Right lobe of liver (tissue), 6 donors: ENCODE measurements around the gene PVRIG. TPM values are rescaled to one million over a fixed set of nuclear protein-coding genes. Genes with fewer than 3 reads are reported as not detected.
"Not testable (repeated sequence)": the region's sequence is repeated elsewhere in the genome, so short reads cannot be mapped to it uniquely, and the experiment has no call there.

Experiments used
- ATAC-seq, 4 donors: fragments of 200-7000 bp; cut with Tn5 transposase; one replicate each; pipeline ENCODE4 v1.9.1; 2020; ENCODE audit warnings: mild to moderate bottlenecking in 4 of 4, moderate library complexity in 4 of 4
- DNase-seq, 3 donors: peaks; one replicate each; pipeline ENCODE4 v3.0.0-alpha.2; 2020
- H3K27ac ChIP-seq, 3 donors: fragments of 200-600 bp; one replicate each; pipeline ENCODE4 v1.8.0; 2022
- H3K27me3 ChIP-seq, 2 donors: fragments of 200-600 bp; one replicate each; pipeline ENCODE4 v1.8.0; 2022
- H3K36me3 ChIP-seq, 4 donors: fragments of 200-600 bp; sonication (generic) in 1 of 4; one replicate each; pipeline versions ENCODE4 v1.5.1 to v1.8.0; 2017 to 2022; ENCODE audit warnings: control low read depth in 1 of 4
- H3K4me1 ChIP-seq, 4 donors: fragments of 200-600 bp; sonication (generic) in 1 of 4; one replicate each; pipeline versions ENCODE4 v1.5.1 to v1.8.0; 2017 to 2022; ENCODE audit warnings: control low read depth in 1 of 4
- H3K4me3 ChIP-seq, 3 donors: fragments of 200-600 bp; one replicate each; pipeline ENCODE4 v1.8.0; 2022
- H3K9me3 ChIP-seq, 4 donors: fragments of 200-600 bp; sonication (generic) in 1 of 4; one replicate each; pipeline versions ENCODE4 v1.5.1 to v1.8.0; 2017 to 2022; ENCODE audit warnings: control low read depth in 1 of 4
- POLR2A ChIP-seq: fragments of 450-650 bp; IDR thresholded peaks from one replicate; pipeline ENCODE4 v1.6.1; 2017; ENCODE audit warnings: antibody characterized with exemption, mild to moderate bottlenecking
- WGBS: methylation state at CpG from one replicate; pipeline ENCODE4 v1.1.6; 2018; ENCODE audit warnings: low coverage, low lambda C conversion rate; ENCODE audit not compliant: insufficient coverage; ENCODE audit errors: missing lambda C conversion rate; 5-methylcytosine and 5-hydroxymethylcytosine counted together
- intact Hi-C, 2 donors: fragments of 100-400 bp; cut with DNase I; formaldehyde crosslinking; loops; one replicate each; pipeline versions ENCODE4 v1.11.2 to v1.14.1; 2022
- total RNA-seq, 6 experiments: library from RNA; depleted of rRNA in 2 of 6; stranded (reverse); fragments of >200 nt in 2 of 6; fragmentation: NEBNext Ultra II Directional in 3 of 6; extraction: Animal tissue kit (Norgen Biotek cat#: 25700) in 3 of 6; gene quantifications; one replicate each; pipeline versions ENCODE4 v1.1.0 to v1.2.4, GENCODE V29; 2016 to 2023
- TF ChIP-seq, protein P1 (sequence below), 4 donors: fragments of 200-600 bp in 3 of 4; fragments of 450-650 bp in 1 of 4; IDR thresholded peaks; one replicate each; pipeline versions ENCODE4 v1.5.1 to v1.8.0; 2016 to 2022; ENCODE audit warnings: antibody characterized with exemption in 4 of 4, mild to moderate bottlenecking in 2 of 4
- donor health status: DM: no; HTN: yes; CAD: no.
- donor health status: DM: no; HTN: no; CAD: no.
- donor health status: DM: no; HTN: no; CAD: no.
- donor health status: DM: no; HTN: yes; CAD: no.
- donor health status: DM: no; HTN: yes; CAD: no.

Gene PVRIG
- total RNA-seq, 6 experiments from 2014 or later, result 0.17 to 0.89 (median 0.37) TPM; not detected in 3

DNA sequence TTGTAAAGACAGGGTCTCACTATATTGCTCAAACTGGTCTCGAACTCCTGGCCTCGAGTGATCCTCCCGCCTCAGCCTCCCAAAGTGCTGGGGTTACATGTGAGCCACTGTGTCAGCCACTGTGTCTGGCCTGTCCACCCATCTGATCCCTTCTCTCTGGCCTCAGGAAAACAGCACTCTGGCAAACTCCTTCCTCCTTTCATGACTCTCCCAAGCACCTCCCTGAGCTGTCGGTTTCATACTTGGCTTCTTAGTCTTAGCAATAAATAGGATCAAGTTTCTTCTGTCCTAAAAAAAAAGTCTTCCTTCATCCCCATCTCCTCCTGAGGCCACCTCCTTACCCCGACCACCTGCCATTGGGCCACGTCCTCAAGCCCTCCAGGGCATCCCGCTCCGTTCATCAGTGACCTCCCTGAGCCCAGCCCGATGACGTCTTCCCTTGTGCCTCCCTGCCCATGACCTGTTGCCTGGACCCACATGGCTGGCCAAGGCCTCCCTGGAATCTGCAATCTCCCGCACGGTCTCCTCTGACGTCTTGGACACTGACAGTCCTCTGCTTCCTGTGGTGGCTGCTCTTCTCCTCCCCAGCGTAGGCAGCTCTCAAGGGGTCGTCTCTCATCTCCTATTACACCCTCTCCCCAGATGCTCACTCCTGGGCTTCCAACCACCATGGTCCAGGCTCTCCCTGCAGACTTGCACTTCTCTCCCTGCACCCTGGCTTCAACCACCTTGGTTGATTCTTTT lies 26.5 kb downstream of the PVRIG start:
- H3K27ac ChIP-seq, ATAC-seq, H3K9me3 ChIP-seq, H3K27me3 ChIP-seq, H3K4me1 ChIP-seq, intact Hi-C loops, H3K36me3 ChIP-seq, H3K4me3 ChIP-seq, DNase-seq: not testable (repeated sequence)
- 83% methylated on average over 11 of the region's 15 CpGs for WGBS

DNA sequence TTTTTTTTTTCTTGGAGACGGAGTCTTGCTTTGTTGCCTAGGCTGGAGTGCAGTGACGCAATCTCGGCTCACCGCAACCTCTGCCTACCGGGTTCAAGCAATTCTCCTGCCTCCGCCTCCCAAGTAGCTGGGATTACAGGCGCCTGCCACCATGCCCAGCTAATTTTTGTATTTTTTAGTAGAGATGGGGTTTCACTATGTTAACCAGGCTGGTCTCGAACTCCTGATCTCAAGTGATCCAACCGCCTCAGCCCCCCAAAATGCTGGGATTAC lies 27.1 kb downstream of the PVRIG start:
- H3K36me3 ChIP-seq, H3K4me3 ChIP-seq, ATAC-seq, H3K27me3 ChIP-seq, H3K4me1 ChIP-seq, H3K9me3 ChIP-seq, intact Hi-C loops, H3K27ac ChIP-seq, DNase-seq: not testable (repeated sequence)
- WGBS, result 89% methylated on average over 7 of the region's 9 CpGs

DNA sequence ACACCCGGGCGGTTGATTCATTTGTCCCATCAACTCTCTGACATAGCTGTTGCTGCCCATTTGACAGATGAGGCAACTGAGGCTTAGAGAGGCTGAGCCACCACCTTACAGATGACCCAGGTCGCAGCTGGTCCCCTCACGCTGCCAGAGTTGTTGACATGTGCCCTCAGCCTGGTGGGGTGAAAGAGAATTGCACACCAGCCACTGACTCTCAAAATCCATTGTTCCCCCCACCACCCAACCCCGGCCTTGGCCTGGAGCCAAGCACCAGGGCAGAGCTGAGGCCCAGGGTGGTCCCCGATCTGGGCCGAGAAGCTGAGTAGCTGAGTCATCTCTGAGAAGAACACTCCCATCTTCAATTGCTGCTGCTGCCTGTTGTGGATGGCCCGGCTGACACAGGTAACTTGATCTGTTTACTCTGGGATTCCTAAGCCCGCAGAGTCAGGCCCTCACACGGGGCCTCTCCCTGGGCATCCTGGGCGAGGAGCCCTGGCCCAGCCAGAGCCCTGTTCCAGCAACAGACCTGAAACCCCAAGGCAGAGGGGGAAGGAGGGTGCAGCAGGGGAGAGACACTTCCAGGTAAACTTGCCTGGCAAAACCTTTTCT lies 27.5 kb downstream of the PVRIG start:
- Histone ChIP-seq H3K36me3 (no peaks in the 10 kb centered on the region), H3K4me1 (no peaks in the 10 kb centered on the region), H3K4me3 (no peak overlapping the region), H3K9me3 (no peaks in the 10 kb centered on the region), H3K27ac (no peak overlapping the region), H3K27me3 (no peaks in the 10 kb centered on the region)
- ATAC-seq (peak in 2 of 4 donors; percentile 33 to 46), DNase-seq (no peak)
- TF ChIP-seq, protein P1, sequence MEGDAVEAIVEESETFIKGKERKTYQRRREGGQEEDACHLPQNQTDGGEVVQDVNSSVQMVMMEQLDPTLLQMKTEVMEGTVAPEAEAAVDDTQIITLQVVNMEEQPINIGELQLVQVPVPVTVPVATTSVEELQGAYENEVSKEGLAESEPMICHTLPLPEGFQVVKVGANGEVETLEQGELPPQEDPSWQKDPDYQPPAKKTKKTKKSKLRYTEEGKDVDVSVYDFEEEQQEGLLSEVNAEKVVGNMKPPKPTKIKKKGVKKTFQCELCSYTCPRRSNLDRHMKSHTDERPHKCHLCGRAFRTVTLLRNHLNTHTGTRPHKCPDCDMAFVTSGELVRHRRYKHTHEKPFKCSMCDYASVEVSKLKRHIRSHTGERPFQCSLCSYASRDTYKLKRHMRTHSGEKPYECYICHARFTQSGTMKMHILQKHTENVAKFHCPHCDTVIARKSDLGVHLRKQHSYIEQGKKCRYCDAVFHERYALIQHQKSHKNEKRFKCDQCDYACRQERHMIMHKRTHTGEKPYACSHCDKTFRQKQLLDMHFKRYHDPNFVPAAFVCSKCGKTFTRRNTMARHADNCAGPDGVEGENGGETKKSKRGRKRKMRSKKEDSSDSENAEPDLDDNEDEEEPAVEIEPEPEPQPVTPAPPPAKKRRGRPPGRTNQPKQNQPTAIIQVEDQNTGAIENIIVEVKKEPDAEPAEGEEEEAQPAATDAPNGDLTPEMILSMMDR (IDR thresholded peaks at IDR 0.05), result no peak
- no peak for TF ChIP-seq POLR2A
- 63% methylated on average over 6 of the region's 11 CpGs for WGBS
- intact Hi-C loops, result no loop called here

DNA sequence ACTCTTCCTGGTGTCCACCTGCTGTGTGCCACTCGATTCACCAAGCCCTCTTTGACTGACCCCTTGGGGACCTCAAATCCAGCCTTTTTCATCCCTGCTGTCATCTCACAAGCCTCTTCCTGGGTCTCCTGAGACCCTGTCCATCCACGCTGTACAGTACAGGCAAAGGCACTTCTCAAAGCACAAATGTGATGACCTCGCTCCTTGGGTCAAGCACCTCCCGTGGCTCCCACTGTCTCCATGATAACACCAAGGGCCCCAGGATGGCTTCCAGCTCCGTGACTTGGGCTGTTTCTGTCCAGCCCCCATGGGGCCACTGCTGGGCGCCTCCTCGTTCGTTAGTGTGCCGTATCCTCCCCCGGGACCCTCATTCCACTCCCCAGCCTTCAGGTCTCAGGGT lies 28.7 kb downstream of the PVRIG start:
- H3K36me3 ChIP-seq, result no peaks in the 10 kb centered on the region
- 96% methylated on average over 4 of the region's 10 CpGs for WGBS
- H3K4me3 ChIP-seq, result no peak overlapping the region
- no peaks in the 10 kb centered on the region for H3K9me3 ChIP-seq
- TF ChIP-seq POLR2A, result no peak
- TF ChIP-seq, protein P1 (IDR thresholded peaks at IDR 0.05), result no peak
- H3K27ac ChIP-seq, result no peak overlapping the region
- H3K4me1 ChIP-seq, result no peaks in the 10 kb centered on the region
- no peaks in the 10 kb centered on the region for H3K27me3 ChIP-seq
- no peak for ATAC-seq
- DNase-seq, result no peak
- intact Hi-C loops, result no loop called here

DNA sequence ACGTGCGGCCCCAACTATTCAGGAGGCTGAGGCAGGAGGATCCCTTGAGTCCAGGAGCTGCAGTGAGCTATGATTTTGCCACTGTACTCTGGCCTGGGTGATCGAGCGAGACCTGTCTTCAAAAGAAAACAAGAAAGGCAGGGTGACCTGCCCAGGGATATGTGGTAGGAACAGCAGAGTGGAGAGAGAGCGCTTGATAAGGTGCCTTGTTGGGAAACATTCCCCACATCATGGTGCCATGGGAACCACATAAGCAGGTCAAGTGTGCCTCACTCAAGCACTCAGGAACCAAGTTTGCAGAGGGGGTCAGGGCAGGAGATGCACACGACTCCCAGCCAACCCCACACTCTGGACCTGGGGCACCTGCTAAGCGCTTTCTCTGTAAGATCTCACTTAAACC lies 37.3 kb downstream of the PVRIG start:
- TF ChIP-seq, protein P1 (IDR thresholded peaks at IDR 0.05), result no peak
- TF ChIP-seq POLR2A, result no peak
- H3K27me3 ChIP-seq, result no peaks in the 10 kb centered on the region
- H3K9me3 ChIP-seq, result no peaks in the 10 kb centered on the region
- no peaks in the 10 kb centered on the region for H3K36me3 ChIP-seq
- no peaks in the 10 kb centered on the region for H3K4me1 ChIP-seq
- H3K4me3 ChIP-seq, result no peak overlapping the region
- ATAC-seq (no peak), DNase-seq (no peak)
- intact Hi-C loops, result no loop called here
- no peak overlapping the region for H3K27ac ChIP-seq
- 96% methylated on average over 6 of the region's 7 CpGs for WGBS

DNA sequence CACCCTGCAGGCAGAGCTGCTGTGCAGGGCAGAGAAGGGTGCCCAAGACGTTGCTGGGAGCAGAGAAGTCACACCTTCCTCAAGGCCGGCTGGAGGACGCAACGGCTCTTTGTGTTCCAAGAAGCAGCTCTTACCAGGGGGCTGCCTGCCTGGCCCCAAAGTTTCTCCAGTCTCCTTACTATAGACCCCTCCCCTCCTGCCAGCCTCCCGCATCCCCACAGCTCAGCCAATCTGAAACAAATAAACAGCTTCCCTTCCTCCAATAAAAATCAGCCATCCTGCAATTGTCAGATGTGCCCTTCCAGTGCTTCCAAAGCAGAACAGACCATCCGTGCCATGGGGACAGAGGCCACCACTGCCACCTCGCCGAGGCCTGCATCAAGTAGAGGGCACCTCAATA lies 40.2 kb downstream of the PVRIG start:
- H3K27ac ChIP-seq, H3K9me3 ChIP-seq, H3K4me1 ChIP-seq, DNase-seq, intact Hi-C loops, H3K36me3 ChIP-seq, H3K27me3 ChIP-seq, ATAC-seq, H3K4me3 ChIP-seq: not testable (repeated sequence)
- WGBS, result 94% methylated on average over 2 of the region's 8 CpGs

DNA sequence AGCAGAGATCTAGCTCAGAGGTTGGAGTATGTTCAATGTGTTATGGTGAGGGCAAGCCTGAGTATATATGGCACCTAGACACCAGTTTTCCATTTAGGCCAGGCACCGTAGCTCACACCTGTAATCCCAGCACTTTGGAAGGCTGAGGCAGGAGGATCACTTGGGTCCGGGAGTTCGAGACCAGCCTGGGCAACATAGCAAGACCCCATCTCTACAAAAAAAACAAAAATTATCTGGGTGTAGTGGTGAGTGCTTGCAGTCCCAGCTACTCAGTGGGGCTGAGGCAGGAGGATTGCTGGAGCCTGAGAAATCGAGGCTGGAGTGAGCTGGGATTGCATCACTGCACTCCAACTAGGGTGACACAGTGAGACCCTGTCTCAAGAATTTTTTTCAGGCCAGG lies 43.1 kb downstream of the PVRIG start:
- no CpG with 5 or more reads among the region's 4 CpGs for WGBS
- H3K9me3 ChIP-seq, H3K4me3 ChIP-seq, H3K27ac ChIP-seq, DNase-seq, H3K27me3 ChIP-seq, ATAC-seq, intact Hi-C loops, H3K4me1 ChIP-seq, H3K36me3 ChIP-seq: not testable (repeated sequence)

DNA sequence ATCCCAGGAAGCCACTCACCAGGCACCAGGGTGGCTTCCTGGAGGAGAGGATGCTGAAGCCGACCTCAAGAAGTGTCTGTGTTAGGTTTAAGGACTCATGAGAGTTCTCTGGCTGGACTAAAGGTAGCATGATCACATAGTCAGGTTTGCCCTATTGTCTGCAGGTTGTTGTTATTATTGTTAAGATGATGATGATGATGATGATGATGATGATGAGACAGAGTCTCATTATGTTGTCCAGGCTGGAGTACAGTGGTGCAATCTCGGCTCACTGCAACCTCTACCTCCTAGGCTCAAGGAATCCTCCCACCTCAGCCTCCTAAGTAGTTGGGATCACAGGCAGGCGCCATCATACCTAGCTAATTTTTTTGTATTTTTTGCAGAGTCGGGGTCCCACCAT lies 44.5 kb downstream of the PVRIG start:
- 100% methylated on average over 3 of the region's 4 CpGs for WGBS

DNA sequence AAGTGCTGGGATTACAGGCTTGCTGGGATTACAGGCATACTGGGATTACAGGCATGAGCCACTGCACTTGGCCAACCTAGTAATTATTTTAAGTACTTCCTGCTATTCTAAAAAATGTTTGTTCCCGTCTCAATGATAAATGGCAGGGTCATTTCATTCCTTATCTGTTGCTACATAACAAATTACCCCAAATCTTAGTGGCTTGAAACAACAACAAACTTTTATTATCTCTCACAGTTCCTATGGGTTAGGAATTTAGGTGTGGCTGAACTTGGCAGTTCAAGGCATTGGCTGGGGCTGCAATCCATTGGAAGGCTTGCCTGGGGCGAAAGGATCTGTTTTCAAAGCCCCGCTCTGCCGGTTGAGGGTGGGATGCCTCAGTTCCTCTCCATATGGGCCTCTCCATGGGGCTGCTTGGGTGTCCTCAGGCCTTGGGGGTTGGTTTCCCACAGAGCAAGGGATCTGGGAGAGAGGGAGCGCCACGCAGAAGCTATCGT lies 45.0 kb downstream of the PVRIG start:
- not testable (repeated sequence) for H3K27ac ChIP-seq

More for the DNA sequence above, 44.5 kb downstream of the PVRIG start:
- H3K9me3 ChIP-seq, H3K27ac ChIP-seq, H3K27me3 ChIP-seq, H3K4me1 ChIP-seq, DNase-seq, H3K4me3 ChIP-seq, H3K36me3 ChIP-seq, intact Hi-C loops, ATAC-seq: not testable (repeated sequence)

More for the DNA sequence above, 45.0 kb downstream of the PVRIG start:
- H3K4me1 ChIP-seq, intact Hi-C loops, H3K9me3 ChIP-seq, H3K4me3 ChIP-seq, H3K36me3 ChIP-seq, DNase-seq, ATAC-seq, H3K27me3 ChIP-seq: not testable (repeated sequence)
- 98% methylated on average over 4 of the region's 7 CpGs for WGBS
